ENCODE measurements around the gene LRRC61.
"Not testable (repeated sequence)": the region's sequence is repeated elsewhere in the genome, so short reads cannot be mapped to it uniquely, and the experiment has no call there.

The LRRC61 gene

DNA sequence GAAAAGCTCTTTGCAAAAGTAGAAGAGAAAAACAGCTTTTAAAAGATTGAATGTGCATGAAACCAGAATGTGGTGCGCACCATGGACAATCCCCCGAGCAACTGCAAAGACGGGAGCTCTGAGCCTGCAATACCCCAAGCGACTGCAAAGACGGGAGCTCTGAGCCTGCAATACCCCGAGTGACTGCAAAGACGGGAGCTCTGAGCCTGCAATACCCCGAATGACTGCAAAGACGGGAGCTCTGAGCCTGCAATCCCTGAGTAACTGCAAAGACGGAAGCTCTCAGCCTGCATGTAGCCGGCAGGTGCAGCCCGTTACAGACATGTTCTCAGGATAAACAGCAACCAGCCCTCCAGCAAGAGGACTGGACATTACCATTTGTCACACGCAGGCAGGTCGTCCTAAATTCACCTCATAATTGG lies 62.2 kb downstream of the LRRC61 start:
- FAIRE-seq = no peak

- FAIRE-seq = not testable (repeated sequence)
Observed at GRCh38 chr7:150385884-150386283, 62.7 kb downstream of the LRRC61 start.
